ENCODE measurements around the gene SFMBT1.

Gene SFMBT1

DNA sequence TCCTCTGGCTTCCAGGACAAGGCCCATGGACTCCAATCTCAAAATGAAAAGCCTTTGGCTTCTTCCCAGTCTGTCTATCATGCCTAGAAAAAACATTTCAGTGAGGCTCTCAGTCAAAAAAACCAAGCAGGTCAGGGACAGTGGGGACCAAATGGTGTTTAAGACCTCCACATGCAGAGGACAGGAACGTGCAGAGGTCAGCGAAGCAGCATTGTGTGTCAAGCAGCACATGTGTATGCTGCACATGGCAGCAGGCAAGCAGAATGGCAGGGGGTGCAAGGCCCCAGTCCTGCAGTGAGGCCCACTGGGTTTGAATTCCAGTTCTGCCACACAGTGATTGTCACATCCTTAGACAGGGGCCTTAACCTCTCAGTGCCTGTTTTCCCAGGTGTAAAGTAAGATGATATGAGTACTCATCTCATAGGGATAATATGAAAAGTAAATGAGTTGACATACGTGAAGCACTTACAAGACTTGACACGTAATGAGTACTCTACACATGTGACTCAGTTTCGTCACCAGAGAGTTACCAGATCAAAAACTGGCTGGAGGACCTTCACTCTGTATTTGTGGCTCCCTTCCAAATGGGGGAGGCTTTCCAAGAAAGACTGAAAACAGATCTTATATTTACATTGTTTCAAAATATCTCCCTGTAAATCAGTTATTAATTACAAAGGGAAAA, 159.7 kb downstream of the SFMBT1 start:
- DNase-seq (ENCODE audit: low spot score), result no peak

- no peak for DNase-seq (ENCODE audit: low spot score)
Measured at GRCh38 chr3:52882377-52882776, 163.5 kb downstream of the SFMBT1 start.

GRCh38 chr3:52881871-52882270, 164.0 kb downstream of the SFMBT1 start:
- no peak for DNase-seq (ENCODE audit: low spot score)

GRCh38 chr3:52880474-52880873, 165.4 kb downstream of the SFMBT1 start:
- no peak for DNase-seq (ENCODE audit: low spot score)

- DNase-seq (ENCODE audit: low spot score), result no peak
Measured at GRCh38 chr3:52880047-52880446, 165.8 kb downstream of the SFMBT1 start.

DNA sequence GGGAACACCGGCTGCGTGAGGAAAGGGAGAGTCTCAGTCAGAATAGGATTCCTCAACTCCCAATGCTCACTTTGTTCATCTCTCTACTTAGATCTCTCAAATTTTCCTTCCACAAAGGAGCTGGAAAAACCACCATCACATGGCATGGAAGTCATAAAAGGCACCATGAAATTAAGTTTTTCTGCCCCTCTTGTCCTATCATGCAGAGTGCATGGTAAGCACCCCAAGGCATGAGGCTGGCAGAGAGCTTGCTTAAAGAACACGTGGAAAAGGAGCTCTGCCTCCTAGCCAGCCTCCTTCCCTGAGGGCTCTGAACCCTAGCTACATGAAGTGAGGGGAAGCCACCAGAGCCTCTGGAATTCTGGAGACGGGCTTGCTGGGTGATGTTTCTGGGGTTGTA, 166.3 kb downstream of the SFMBT1 start:
- no peak for DNase-seq (ENCODE audit: low spot score)

DNA sequence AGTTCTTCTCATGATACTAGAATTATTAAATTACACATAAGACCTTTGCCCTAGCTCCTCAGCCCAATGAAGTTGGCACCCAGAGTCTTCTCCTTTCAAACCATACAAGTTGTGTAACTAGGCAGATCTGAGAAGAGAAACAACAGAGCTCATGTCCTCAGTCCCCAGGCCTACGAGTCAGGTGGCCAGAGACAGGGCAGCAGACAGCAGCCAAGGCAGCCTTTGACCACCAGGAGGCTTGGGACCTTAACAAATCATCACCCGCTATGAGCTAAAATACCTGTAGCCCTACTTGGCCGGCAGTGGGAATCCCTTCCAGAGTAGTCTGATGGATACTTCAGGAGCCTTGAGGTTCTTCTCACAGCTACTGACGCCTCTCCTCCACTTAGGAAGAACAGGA, 166.8 kb downstream of the SFMBT1 start:
- DNase-seq (ENCODE audit: low spot score), result no peak

- DNase-seq (ENCODE audit: low spot score), result no peak
Measured at GRCh38 chr3:52877085-52877484, 168.8 kb downstream of the SFMBT1 start.

DNA sequence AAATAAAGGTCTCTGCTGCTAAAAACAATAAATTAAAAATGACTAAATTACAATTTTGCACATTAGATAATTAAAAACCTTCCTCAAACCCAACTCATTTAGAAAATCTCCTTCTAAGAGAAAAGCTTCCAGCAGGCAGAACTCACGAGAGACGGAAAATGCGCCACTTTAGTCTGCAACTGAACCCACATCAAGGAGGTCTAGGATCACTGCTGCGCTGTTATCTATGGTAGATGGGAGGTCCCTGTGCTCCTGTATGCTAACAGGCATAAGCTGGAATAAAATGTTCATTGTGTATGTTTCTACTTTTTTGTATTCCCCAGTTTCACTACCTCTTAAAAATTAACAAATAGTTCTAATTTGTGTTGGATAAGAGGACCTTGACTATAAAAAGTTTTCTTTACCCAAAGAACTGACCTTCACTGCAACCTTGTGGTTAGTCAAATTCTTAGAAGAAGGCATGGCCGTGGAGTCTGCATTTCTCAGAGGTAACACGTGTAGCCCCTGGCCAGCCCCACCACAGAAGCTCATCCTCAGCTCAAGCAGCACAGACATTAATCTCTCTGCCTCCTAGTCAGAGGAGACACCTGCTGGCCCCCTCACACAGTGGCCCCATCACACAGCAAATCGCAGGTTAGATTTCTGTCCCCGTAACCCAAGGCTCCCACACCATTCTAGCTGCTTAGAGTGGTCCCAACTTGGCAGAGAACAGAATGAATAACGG, 170.8 kb downstream of the SFMBT1 start:
- DNase-seq (ENCODE audit: low spot score), result no peak

DNA sequence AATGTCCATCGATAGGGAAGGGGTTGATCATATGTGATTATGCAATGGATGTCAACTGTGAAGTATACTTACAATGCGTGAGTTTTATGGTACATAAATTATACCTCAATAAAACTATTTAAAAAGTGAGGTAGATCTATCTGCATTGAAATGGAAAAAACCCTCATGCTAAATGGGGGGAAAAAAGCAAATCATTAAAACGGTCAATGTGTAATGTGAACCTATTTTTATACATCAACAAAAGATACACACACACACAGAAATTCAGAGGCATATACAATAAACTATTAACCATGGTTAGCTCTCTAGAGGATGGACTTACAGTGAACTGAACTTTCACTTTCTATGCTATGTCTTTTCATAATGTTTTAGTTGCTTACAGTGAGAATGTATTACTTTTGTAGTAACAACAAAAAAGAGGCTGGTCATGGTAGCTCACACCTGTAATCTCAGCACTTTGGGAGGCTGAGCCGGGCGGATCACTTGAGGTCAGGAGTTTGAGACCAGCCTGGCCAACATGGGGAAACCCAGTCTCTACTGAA, 171.6 kb downstream of the SFMBT1 start:
- no peak for DNase-seq (ENCODE audit: low spot score)

GRCh38 chr3:52873433-52874159, 172.3 kb downstream of the SFMBT1 start:
- no peak for DNase-seq (ENCODE audit: low spot score)

DNA sequence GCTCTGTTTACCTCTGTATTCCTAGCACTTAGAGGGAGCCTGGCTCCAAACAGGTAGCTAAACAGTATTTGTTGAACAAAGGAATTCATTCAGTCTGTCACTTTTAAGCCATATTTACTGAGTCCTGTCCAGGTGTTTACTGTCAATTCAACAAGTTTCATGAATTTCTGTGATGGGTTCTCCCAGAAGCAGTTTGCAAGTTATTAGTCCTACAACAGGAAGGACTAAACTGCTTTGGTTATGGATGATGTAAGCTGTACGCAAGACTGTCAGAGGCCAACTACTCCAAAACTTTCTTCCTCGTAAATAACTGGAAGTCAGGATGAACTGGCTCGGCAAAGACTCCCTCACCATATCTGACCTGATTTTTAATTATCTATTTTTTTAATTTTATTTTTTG, 173.6 kb downstream of the SFMBT1 start:
- DNase-seq (ENCODE audit: low spot score), result no peak

DNA sequence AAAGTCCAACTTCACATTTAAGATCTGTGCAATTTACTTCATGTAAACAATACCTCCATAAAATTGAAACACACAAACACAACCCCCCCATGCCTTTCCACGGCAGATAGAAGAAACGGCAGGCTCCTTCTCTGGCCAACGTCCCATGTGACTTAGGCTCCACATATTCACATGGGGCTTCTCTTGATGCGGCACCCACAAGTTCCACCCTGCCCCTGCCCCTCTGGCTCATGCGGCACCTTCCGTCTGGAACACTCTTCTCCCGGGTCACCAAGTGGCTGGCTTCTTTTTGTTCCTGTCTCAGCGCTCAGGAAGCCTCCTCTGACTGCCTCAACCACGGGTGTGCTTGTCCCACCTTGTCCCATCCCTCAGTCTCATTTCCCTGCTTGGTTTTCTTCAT, 174.1 kb downstream of the SFMBT1 start:
- DNase-seq (ENCODE audit: low spot score), result no peak

GRCh38 chr3:52870471-52870870, 175.4 kb downstream of the SFMBT1 start:
- no peak for DNase-seq (ENCODE audit: low spot score)

- DNase-seq (ENCODE audit: low spot score), result no peak
Measured at GRCh38 chr3:52866427-52866826, 179.4 kb downstream of the SFMBT1 start.

DNA sequence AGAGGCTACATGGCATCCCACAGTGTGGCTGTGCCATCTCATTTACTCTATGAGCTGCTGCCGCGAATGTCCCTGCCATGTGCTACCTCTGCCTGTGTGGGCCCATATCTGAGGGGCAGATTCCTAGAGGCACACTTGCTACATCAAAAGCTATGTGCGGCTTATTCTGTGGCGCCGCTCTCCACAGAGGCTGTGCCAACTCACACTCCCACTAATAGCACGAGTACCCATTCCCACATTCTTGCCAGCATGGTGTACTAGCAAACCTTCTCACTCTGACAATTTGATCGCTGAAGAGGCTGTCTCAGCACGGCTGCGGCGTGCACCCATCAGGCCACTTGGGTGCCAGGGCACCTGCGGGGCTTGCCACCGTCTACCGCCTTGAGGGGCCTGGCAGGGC, 179.9 kb downstream of the SFMBT1 start:
- no peak for DNase-seq (ENCODE audit: low spot score)

DNA sequence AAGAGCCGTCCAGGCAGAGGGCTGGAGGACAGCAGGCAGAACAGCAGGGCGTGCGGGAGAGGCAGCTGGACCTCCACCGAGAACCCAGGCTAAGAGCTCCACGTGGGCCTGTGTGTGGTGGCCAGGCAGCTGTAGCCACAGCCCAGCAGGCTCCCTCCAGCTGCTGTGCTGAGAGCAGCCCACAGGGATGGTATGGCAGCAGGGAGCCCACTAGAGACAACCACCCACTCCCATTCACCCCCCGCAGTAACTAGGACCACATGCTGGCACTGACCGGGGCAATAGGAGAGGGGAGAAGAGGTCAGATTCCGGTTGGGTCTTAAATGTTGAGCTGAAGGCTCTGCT, 185.5 kb downstream of the SFMBT1 start:
- no peak for DNase-seq (ENCODE audit: low spot score)

DNA sequence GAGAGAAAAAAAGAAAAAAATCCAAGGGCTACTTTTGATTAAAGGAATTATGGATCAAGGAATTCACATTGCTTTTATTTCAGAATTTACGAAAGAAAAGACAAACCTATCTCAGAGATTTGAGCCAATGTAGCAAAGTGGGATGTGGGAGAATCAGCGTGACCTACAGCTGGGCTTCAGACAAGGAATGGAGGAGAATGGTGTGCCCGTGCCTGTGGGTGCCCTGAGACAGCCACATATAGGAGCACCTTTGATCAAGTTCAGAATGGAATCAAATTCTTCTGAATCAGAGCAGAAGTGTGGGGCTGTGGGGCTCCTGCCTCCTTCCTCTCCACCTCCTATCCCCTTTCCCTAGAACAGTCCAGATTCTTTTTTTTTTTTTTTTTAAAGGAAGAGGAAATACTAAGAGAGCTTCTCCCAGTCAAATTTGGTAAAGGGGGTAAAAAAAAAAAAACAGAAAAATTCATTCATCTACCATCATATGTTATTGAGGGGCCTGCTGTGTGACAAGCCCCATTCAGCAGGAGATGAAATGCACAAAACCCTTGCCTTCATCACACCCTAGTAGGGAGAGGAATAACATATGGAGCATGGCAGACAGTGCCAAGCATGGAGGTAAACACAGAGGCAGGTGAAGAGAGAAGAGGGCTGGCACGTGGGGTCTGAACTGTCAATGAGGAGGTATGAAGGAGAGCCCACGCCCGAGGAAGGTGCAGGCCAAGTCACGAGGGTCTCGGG, 186.0 kb downstream of the SFMBT1 start:
- DNase-seq (ENCODE audit: low spot score), result no peak

- DNase-seq (ENCODE audit: low spot score), result no peak
Measured at GRCh38 chr3:52857864-52858263, 188.0 kb downstream of the SFMBT1 start.

DNA sequence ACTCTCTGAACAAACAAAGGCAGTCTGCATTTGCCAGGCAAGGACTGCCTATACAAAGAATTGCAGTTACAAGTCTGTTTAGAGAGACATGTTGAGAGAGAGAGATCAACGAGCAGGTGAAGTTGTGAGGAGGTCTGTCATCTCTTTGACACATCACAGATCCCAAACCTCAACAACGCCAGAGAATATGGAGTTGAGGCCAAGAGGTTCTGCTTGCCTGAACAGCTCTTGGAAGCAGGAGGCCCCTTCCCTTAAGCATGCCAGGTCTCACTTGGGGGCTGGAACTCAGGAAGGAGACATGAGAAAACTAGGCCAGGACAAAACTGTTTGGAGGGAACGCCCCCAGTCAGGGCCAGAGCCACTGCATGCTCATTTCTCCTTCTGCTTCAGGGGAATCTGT, 188.7 kb downstream of the SFMBT1 start:
- DNase-seq (ENCODE audit: low spot score), result no peak

- DNase-seq (ENCODE audit: low spot score), result no peak
Measured at GRCh38 chr3:52856666-52857065, 189.2 kb downstream of the SFMBT1 start.

DNA sequence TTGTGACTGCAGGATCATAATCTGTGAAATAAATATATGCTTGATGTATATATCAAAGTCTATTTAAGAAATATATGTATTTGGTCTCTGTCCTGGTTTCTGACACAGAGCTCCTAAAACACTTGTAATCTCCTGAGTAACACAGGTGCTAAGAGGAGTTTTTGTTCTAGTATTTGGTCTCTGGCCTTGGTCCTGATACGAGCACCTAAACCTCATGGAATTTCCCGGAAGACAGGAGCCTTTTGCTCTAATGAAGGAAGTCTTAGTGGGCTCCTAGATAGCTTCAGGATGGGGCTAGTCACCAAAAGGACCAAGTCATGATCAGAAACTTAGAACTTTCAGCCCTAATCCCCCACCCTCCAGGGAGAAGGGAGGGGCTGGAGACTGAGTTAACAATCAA, 191.9 kb downstream of the SFMBT1 start:
- no peak for DNase-seq (ENCODE audit: low spot score)
